Breast epithelium (tissue), 4 donors: ENCODE data around the gene CNOT1. TPM values are rescaled to one million over a fixed set of nuclear protein-coding genes. Genes with fewer than 3 reads are reported as not detected.

Experiments
- DNase-seq, 2 donors: peaks; one replicate each; pipeline ENCODE4 v3.0.0-alpha.2; 2019; ENCODE audit warnings: low spot score in 2 of 2
- H3K27ac ChIP-seq, 2 donors: fragments of 200-600 bp; sonication (generic) in 1 of 2; one replicate each; pipeline ENCODE4 v1.5.1; 2016 to 2019; ENCODE audit warnings: mild to moderate bottlenecking in 1 of 2
- H3K27me3 ChIP-seq, 2 donors: fragments of 200-600 bp; sonication (generic) in 1 of 2; one replicate each; pipeline versions ENCODE4 v1.5.1 to v1.6.0; 2017 to 2019; ENCODE audit warnings: control low read depth in 1 of 2, mild to moderate bottlenecking in 1 of 2
- H3K36me3 ChIP-seq: fragments of 200-600 bp; one replicate; pipeline ENCODE4 v1.5.1; 2019
- H3K4me1 ChIP-seq, 2 donors: fragments of 200-600 bp; sonication (generic); one replicate each; pipeline ENCODE4 v1.5.1; 2016 to 2019; ENCODE audit warnings: control low read depth in 1 of 2
- H3K4me3 ChIP-seq, 3 donors: fragments of 200-600 bp; sonication (generic); 1 replicate in 2 of 3; 2 replicates in 1 of 3; pipeline ENCODE4 v1.5.1; 2016 to 2019; ENCODE audit warnings: mild to moderate bottlenecking in 3 of 3, moderate library complexity in 2 of 3
- H3K9me3 ChIP-seq, 2 donors: fragments of 200-600 bp; sonication (generic) in 1 of 2; one replicate each; pipeline ENCODE4 v1.5.1; 2016 to 2019; ENCODE audit warnings: control low read depth in 1 of 2
- POLR2A ChIP-seq: fragments of 450-650 bp; IDR thresholded peaks from one replicate; pipeline ENCODE4 v1.6.1; 2016; ENCODE audit warnings: antibody characterized with exemption, mild to moderate bottlenecking, moderate library complexity
- POLR2AphosphoS5 ChIP-seq, 3 donors: sonication (generic); formaldehyde crosslinking; IDR thresholded peaks; one replicate each; pipeline ENCODE4 v1.6.1; 2017; ENCODE audit warnings: antibody characterized with exemption in 3 of 3
- intact Hi-C: fragments of 100-400 bp; cut with DNase I; formaldehyde crosslinking; loops from one replicate; pipeline ENCODE4 v1.15.1; 2023; ENCODE audit warnings: low total_unique reads
- total RNA-seq, 3 donors: library from RNA; depleted of rRNA; stranded (reverse); fragments of >200 nt; gene quantifications; one replicate each; pipeline ENCODE4 v1.1.0, GENCODE V29; 2016
- TF ChIP-seq, protein P1 (sequence below), 3 donors: fragments of 450-650 bp; IDR thresholded peaks; one replicate each; pipeline ENCODE4 v1.5.1; 2016 to 2017; ENCODE audit warnings: antibody characterized with exemption in 3 of 3, mild to moderate bottlenecking in 3 of 3, moderate library complexity in 3 of 3

The CNOT1 gene
- total RNA-seq, 3 donors from 2014 or later: 106 to 140 (median 117) TPM

DNA sequence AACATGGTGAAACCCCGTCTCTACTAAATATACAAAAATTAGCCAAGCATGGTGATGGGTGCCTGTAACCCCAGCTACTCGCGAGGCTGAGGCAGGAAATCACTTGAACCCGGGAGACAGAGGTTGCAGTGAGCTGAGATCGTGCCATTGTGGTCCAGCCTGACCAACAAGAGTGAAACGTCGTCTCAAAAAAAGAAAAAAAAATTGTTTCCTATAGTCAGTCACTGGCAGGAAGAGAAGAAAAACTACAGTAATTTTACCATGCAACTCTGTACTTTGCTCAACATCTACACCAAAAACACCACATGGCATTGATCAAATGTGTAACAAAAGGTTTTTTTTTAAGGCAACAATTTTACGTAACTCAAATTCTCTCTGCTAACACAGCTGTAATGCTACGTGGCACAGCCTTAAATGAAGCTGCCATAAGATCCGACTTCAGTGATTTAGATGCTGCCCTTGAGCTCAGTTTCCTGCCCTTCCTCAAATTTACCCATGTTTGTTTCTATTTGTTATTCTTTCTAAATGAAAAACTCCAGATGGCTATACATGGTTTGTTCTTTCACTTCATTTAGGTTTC, 40.2 kb downstream of the CNOT1 start:
- intact Hi-C loops: no loop called here
- TF ChIP-seq, protein P1, sequence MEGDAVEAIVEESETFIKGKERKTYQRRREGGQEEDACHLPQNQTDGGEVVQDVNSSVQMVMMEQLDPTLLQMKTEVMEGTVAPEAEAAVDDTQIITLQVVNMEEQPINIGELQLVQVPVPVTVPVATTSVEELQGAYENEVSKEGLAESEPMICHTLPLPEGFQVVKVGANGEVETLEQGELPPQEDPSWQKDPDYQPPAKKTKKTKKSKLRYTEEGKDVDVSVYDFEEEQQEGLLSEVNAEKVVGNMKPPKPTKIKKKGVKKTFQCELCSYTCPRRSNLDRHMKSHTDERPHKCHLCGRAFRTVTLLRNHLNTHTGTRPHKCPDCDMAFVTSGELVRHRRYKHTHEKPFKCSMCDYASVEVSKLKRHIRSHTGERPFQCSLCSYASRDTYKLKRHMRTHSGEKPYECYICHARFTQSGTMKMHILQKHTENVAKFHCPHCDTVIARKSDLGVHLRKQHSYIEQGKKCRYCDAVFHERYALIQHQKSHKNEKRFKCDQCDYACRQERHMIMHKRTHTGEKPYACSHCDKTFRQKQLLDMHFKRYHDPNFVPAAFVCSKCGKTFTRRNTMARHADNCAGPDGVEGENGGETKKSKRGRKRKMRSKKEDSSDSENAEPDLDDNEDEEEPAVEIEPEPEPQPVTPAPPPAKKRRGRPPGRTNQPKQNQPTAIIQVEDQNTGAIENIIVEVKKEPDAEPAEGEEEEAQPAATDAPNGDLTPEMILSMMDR (IDR thresholded peaks at IDR 0.05): no peak
- no peak for TF ChIP-seq POLR2AphosphoS5 (IDR thresholded peaks at IDR 0.05)
- TF ChIP-seq POLR2A: no peak
- Histone ChIP-seq H3K27ac (no peak overlapping the region), H3K9me3 (no peaks in the 10 kb centered on the region), H3K36me3 (no peaks in the 10 kb centered on the region), H3K27me3 (no peaks in the 10 kb centered on the region), H3K4me1 (no peaks in the 10 kb centered on the region), H3K4me3 (no peak overlapping the region)
- DNase-seq: no peak

DNA sequence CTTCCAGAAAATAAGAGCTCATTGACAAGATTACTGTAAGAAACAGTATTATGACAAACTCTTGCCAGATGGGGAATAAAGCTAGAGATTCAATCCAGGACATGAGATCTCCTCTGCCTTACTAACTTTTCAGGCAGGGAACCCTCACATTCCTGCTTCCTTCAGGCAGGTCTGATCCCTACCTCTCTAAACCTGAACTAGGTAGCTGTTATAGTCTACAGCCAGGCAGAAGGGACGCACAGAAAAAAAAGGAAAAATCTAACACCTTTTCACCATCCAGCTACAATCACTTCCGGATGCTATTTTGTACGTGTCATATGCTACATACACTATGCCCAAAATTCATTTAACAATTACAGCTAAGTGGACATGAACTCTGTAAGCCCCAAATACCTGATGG, 41.2 kb downstream of the CNOT1 start:
- H3K4me1 ChIP-seq: no peaks in the 10 kb centered on the region
- no peak overlapping the region for H3K4me3 ChIP-seq
- no peak for TF ChIP-seq POLR2AphosphoS5 (IDR thresholded peaks at IDR 0.05)
- TF ChIP-seq, protein P1 (IDR thresholded peaks at IDR 0.05): no peak
- TF ChIP-seq POLR2A: no peak
- intact Hi-C loops: no loop called here
- DNase-seq: no peak
- H3K27me3 ChIP-seq: no peaks in the 10 kb centered on the region
- no peak overlapping the region for H3K27ac ChIP-seq
- no peaks in the 10 kb centered on the region for H3K36me3 ChIP-seq
- no peaks in the 10 kb centered on the region for H3K9me3 ChIP-seq

DNA sequence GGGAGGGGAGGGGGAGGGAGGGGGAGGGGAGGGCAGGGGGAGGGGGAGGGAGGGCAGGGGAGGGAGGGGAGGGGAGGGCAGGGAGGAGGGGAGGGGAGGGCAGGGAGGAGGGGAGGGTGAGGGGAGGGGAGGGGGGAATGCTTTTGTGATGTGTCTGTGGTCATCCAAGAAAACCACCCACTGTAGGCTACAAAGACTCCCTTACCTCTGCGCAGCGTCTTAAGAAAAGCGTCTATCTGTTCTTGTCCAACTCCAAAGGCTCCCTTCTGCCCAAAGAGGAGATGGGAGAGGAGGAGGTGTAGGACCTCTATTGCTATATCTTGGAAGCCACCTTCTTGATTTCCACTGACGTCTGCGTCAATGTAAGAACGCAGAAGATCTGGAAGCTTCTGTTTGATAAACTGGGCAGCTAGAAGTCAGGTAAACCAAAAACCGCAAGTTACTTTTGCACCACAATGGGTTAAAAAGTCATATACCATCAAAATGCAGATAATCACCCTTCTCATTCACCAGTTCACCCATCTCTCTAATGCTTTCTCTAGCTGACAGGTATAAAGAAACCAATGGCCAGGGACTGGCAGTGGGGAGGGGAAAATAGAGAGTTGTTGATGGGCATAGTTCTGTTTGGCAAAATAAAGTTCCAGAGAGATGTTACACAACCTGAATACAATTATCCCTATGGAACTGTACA, 43.1 kb downstream of the CNOT1 start:
- no peaks in the 10 kb centered on the region for H3K27me3 ChIP-seq
- no peak overlapping the region for H3K4me3 ChIP-seq
- H3K27ac ChIP-seq: no peak overlapping the region
- no peak for DNase-seq
- no peak for TF ChIP-seq POLR2A
- no peak for TF ChIP-seq POLR2AphosphoS5 (IDR thresholded peaks at IDR 0.05)
- TF ChIP-seq, protein P1 (IDR thresholded peaks at IDR 0.05): no peak
- no peaks in the 10 kb centered on the region for H3K9me3 ChIP-seq
- intact Hi-C loops: no loop called here
- H3K36me3 ChIP-seq: no peaks in the 10 kb centered on the region
- no peaks in the 10 kb centered on the region for H3K4me1 ChIP-seq

DNA sequence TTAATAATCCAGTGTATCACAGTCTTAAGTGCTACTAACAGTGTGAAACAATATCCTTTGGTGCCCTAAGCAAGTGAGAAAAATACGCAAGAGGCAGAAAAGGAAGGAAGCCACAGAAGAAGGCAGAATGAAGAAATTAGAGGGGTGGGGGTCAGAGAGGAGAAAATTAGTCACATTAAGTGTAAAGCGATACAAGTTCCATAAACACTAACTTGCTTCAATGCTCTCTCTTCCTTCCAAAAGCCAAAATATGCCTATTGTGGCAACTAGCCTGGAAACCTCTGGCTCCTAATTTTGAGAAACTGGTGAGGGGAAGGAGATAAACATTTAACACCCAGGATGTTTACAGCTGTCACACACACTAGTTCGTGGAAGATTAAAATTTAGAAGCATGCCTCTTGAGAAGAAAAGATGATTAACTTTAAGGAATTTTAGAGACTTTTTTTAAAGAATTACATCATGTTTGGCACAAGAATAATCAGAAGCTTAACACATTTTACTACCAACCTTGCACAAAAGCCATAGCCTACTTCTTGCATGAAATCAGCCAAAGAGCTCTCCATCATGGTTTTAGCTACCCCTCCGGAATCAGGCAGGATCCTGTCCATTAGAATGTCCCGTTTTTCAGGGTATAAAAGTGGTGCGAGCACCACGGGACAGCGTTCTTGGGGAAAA, 44.7 kb downstream of the CNOT1 start:
- H3K27me3 ChIP-seq: no peaks in the 10 kb centered on the region
- no peak for DNase-seq
- intact Hi-C loops: no loop called here
- no peak overlapping the region for H3K27ac ChIP-seq
- TF ChIP-seq POLR2A (no peak), POLR2AphosphoS5 (IDR thresholded peaks at IDR 0.05) (no peak)
- TF ChIP-seq, protein P1 (IDR thresholded peaks at IDR 0.05): no peak
- no peaks in the 10 kb centered on the region for H3K36me3 ChIP-seq
- H3K9me3 ChIP-seq: no peaks in the 10 kb centered on the region
- H3K4me3 ChIP-seq: no peak overlapping the region
- H3K4me1 ChIP-seq: no peaks in the 10 kb centered on the region
